NT2/D1 (cell line): ENCODE results near the gene CCDC188.

ENCODE experiments used
- YY1 ChIP-seq: IDR thresholded peaks from 2 replicates; pipeline ENCODE4 v1.6.1; 2011; ENCODE audit not compliant: insufficient read length, insufficient read depth
- ZNF274 ChIP-seq: IDR thresholded peaks from 2 replicates; pipeline ENCODE4 v1.6.1; 2011; ENCODE audit warnings: mild to moderate bottlenecking, low read depth, low read length

DNA sequence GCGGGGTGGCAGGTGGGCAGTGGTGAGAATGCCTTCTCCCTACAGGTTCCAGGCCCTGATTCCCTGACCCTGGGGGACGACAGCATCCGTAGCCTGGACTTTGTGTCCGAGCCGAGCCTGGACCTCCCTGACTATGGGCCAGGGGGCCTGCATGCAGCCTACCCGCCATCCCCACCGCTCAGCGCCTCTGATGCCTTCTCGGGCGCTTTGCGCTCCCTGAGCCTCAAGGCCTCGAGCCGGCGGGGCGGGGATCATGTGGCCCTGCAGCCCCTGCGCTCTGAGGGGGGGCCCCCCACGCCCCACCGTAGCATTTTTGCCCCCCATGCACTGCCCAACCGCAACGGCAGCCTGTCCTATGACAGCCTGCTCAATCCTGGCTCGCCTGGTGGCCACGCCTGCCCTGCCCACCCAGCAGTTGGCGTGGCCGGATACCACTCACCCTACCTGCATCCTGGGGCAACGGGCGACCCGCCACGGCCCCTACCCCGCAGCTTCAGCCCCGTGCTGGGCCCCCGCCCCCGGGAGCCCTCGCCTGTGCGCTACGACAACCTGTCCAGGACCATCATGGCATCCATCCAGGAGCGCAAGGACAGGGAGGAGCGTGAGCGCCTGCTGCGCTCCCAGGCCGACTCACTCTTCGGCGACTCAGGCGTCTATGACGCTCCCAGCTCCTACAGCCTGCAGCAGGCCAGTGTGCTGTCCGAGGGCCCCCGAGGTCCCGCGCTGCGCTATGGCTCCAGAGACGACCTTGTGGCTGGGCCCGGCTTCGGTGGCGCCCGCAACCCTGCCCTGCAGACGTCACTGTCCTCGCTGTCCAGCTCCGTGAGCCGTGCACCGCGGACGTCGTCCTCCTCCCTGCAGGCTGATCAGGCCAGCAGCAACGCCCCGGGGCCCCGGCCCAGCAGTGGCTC, 7.9 kb downstream of the CCDC188 start:
- TF ChIP-seq YY1 = no peak
- no peak for TF ChIP-seq ZNF274
